ENCODE results near the gene RALBP1.
"Not testable (repeated sequence)": the region's sequence is repeated elsewhere in the genome, so short reads cannot be mapped to it uniquely, and the experiment has no call there.

RALBP1 gene

GRCh38 chr18:9475643-9476591, 604 bp downstream of the RALBP1 start:
- peak overlapping the region; percentile 89 for H3K27ac Mint-ChIP-seq
- peaks cover 17% of the 10 kb centered on the region for H3K4me1 Mint-ChIP-seq (ENCODE audit: low read depth)
- peaks cover 12% of the 10 kb centered on the region for H3K27me3 Mint-ChIP-seq
- peak overlapping the region; percentile 92 for H3K4me3 Mint-ChIP-seq
- no peaks in the 10 kb centered on the region for H3K9me3 Mint-ChIP-seq
- H3K36me3 Mint-ChIP-seq (ENCODE audit: low read depth), result peaks cover 20% of the 10 kb centered on the region

GRCh38 chr18:9476949-9477348, 1.6 kb downstream of the RALBP1 start:
- peaks cover 20% of the 10 kb centered on the region for H3K4me1 Mint-ChIP-seq (ENCODE audit: low read depth)
- H3K36me3 Mint-ChIP-seq (ENCODE audit: low read depth), result peaks cover 27% of the 10 kb centered on the region
- H3K27ac Mint-ChIP-seq, H3K27me3 Mint-ChIP-seq, H3K9me3 Mint-ChIP-seq: not testable (repeated sequence)
- H3K4me3 Mint-ChIP-seq, result peak overlapping the region; percentile 92

GRCh38 chr18:9477509-9477908, 2.2 kb downstream of the RALBP1 start:
- Mint-ChIP-seq H3K4me1 (ENCODE audit: low read depth) (peaks cover 24% of the 10 kb centered on the region), H3K36me3 (ENCODE audit: low read depth) (peaks cover 27% of the 10 kb centered on the region), H3K9me3 (no peaks in the 10 kb centered on the region), H3K27ac (no peak overlapping the region), H3K4me3 (no peak overlapping the region), H3K27me3 (peaks cover 4% of the 10 kb centered on the region)

GRCh38 chr18:9478545-9478944, 3.2 kb downstream of the RALBP1 start:
- peaks cover 32% of the 10 kb centered on the region for H3K4me1 Mint-ChIP-seq (ENCODE audit: low read depth)
- no peak overlapping the region for H3K27ac Mint-ChIP-seq
- H3K4me3 Mint-ChIP-seq, result no peak overlapping the region
- peaks cover 34% of the 10 kb centered on the region for H3K36me3 Mint-ChIP-seq (ENCODE audit: low read depth)
- no peaks in the 10 kb centered on the region for H3K9me3 Mint-ChIP-seq
- H3K27me3 Mint-ChIP-seq, result peaks cover 3% of the 10 kb centered on the region

- Mint-ChIP-seq H3K4me1 (ENCODE audit: low read depth) (peaks cover 21% of the 10 kb centered on the region), H3K9me3 (peaks cover 13% of the 10 kb centered on the region), H3K4me3 (no peak overlapping the region), H3K36me3 (ENCODE audit: low read depth) (peaks cover 57% of the 10 kb centered on the region), H3K27me3 (no peaks in the 10 kb centered on the region), H3K27ac (no peak overlapping the region)
Observed at GRCh38 chr18:9482790-9483189, 7.5 kb downstream of the RALBP1 start.

GRCh38 chr18:9483526-9483925, 8.2 kb downstream of the RALBP1 start:
- H3K27me3 Mint-ChIP-seq, result no peaks in the 10 kb centered on the region
- peaks cover 20% of the 10 kb centered on the region for H3K4me1 Mint-ChIP-seq (ENCODE audit: low read depth)
- H3K36me3 Mint-ChIP-seq (ENCODE audit: low read depth), result peaks cover 53% of the 10 kb centered on the region
- no peak overlapping the region for H3K4me3 Mint-ChIP-seq
- H3K27ac Mint-ChIP-seq, result no peak overlapping the region
- peaks cover 13% of the 10 kb centered on the region for H3K9me3 Mint-ChIP-seq

- Mint-ChIP-seq H3K9me3 (peaks cover 13% of the 10 kb centered on the region), H3K4me1 (ENCODE audit: low read depth) (peaks cover 20% of the 10 kb centered on the region), H3K36me3 (ENCODE audit: low read depth) (peaks cover 46% of the 10 kb centered on the region)
- not testable (repeated sequence) for H3K27me3 Mint-ChIP-seq, H3K27ac Mint-ChIP-seq, H3K4me3 Mint-ChIP-seq
Observed at GRCh38 chr18:9484856-9485255, 9.5 kb downstream of the RALBP1 start.

- Mint-ChIP-seq H3K36me3 (ENCODE audit: low read depth) (peaks cover 48% of the 10 kb centered on the region), H3K4me1 (ENCODE audit: low read depth) (peaks cover 8% of the 10 kb centered on the region), H3K9me3 (peaks cover 20% of the 10 kb centered on the region), H3K27me3 (no peaks in the 10 kb centered on the region), H3K4me3 (no peak overlapping the region), H3K27ac (no peak overlapping the region)
Observed at GRCh38 chr18:9488538-9488937, 13.2 kb downstream of the RALBP1 start.

- H3K27me3 Mint-ChIP-seq, result no peaks in the 10 kb centered on the region
- peaks cover 35% of the 10 kb centered on the region for H3K36me3 Mint-ChIP-seq (ENCODE audit: low read depth)
- peaks cover 8% of the 10 kb centered on the region for H3K9me3 Mint-ChIP-seq
- no peak overlapping the region for H3K27ac Mint-ChIP-seq
- H3K4me3 Mint-ChIP-seq, result no peak overlapping the region
- peaks cover 23% of the 10 kb centered on the region for H3K4me1 Mint-ChIP-seq (ENCODE audit: low read depth)
Observed at GRCh38 chr18:9494778-9495331, 19.5 kb downstream of the RALBP1 start.

- no peak overlapping the region for H3K27ac Mint-ChIP-seq
- H3K27me3 Mint-ChIP-seq, result no peaks in the 10 kb centered on the region
- no peak overlapping the region for H3K4me3 Mint-ChIP-seq
- peaks cover 23% of the 10 kb centered on the region for H3K4me1 Mint-ChIP-seq (ENCODE audit: low read depth)
- peaks cover 39% of the 10 kb centered on the region for H3K36me3 Mint-ChIP-seq (ENCODE audit: low read depth)
- peaks cover 8% of the 10 kb centered on the region for H3K9me3 Mint-ChIP-seq
Observed at GRCh38 chr18:9495465-9495864, 20.2 kb downstream of the RALBP1 start.

GRCh38 chr18:9495916-9496705, 20.8 kb downstream of the RALBP1 start:
- no peaks in the 10 kb centered on the region for H3K27me3 Mint-ChIP-seq
- no peak overlapping the region for H3K27ac Mint-ChIP-seq
- H3K9me3 Mint-ChIP-seq, result peaks cover 4% of the 10 kb centered on the region
- no peak overlapping the region for H3K4me3 Mint-ChIP-seq
- peaks cover 40% of the 10 kb centered on the region for H3K36me3 Mint-ChIP-seq (ENCODE audit: low read depth)
- H3K4me1 Mint-ChIP-seq (ENCODE audit: low read depth), result peaks cover 23% of the 10 kb centered on the region

- Mint-ChIP-seq H3K4me1 (ENCODE audit: low read depth) (peaks cover 41% of the 10 kb centered on the region), H3K27me3 (no peaks in the 10 kb centered on the region), H3K9me3 (peaks cover 10% of the 10 kb centered on the region), H3K36me3 (ENCODE audit: low read depth) (peaks cover 22% of the 10 kb centered on the region), H3K4me3 (no peak overlapping the region), H3K27ac (no peak overlapping the region)
Observed at GRCh38 chr18:9506046-9506792, 30.9 kb downstream of the RALBP1 start.

GRCh38 chr18:9507565-9508088, 32.3 kb downstream of the RALBP1 start:
- Mint-ChIP-seq H3K4me1 (ENCODE audit: low read depth) (peaks cover 41% of the 10 kb centered on the region), H3K4me3 (no peak overlapping the region), H3K36me3 (ENCODE audit: low read depth) (peaks cover 13% of the 10 kb centered on the region), H3K27ac (peak overlapping the region; percentile 39), H3K9me3 (peaks cover 10% of the 10 kb centered on the region), H3K27me3 (no peaks in the 10 kb centered on the region)

GRCh38 chr18:9508446-9509025, 33.2 kb downstream of the RALBP1 start:
- no peak overlapping the region for H3K4me3 Mint-ChIP-seq
- peaks cover 7% of the 10 kb centered on the region for H3K36me3 Mint-ChIP-seq (ENCODE audit: low read depth)
- peak overlapping the region; percentile 39 for H3K27ac Mint-ChIP-seq
- peaks cover 41% of the 10 kb centered on the region for H3K4me1 Mint-ChIP-seq (ENCODE audit: low read depth)
- H3K9me3 Mint-ChIP-seq, result peaks cover 1% of the 10 kb centered on the region
- no peaks in the 10 kb centered on the region for H3K27me3 Mint-ChIP-seq
